ENCODE data around the gene ENAH. TPM values are rescaled to one million over a fixed set of nuclear protein-coding genes. Genes with fewer than 3 reads are reported as not detected.
"Not testable (repeated sequence)": the region's sequence is repeated elsewhere in the genome, so short reads cannot be mapped to it uniquely, and the experiment has no call there.

ENAH gene
- total RNA-seq, 1 experiment from 2014 or later, result 103 TPM

DNA sequence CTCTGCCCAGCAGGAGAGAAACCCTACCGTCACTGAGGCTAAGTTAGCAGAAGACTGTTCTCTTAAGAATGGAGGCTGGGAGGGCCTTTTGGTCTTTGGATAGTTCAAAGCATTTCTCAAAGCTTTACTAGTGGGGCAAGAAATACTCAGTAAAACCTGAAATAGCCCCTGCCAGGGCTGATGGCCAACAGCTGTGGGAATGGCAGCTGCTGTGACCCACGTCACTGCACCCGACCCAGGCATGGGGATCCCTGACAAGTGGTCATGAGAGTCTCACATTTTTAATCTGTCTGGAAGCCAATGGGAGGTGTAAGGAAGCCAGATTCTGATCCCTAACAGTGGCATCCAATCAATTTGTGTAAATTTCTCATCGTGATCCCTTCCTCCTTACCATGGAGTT lies 44.5 kb upstream of the ENAH start:
- H3K27ac Mint-ChIP-seq (ENCODE audit: unreplicated experiment), result no peak overlapping the region
- peaks cover 14% of the 10 kb centered on the region for H3K36me3 Mint-ChIP-seq (ENCODE audit: insufficient read depth, unreplicated experiment)
- DNase-seq, result no peak
- CTCF ChIA-PET, result no interaction called here
- no TSS peak for BruUV-seq (replicated peaks)
- H3K9me3 Mint-ChIP-seq (ENCODE audit: low read depth, unreplicated experiment), result no peaks in the 10 kb centered on the region
- no peak for TF ChIP-seq CTCF (IDR thresholded peaks at IDR 0.05; ENCODE audit: unreplicated experiment)
- peaks cover 35% of the 10 kb centered on the region for H3K4me1 Mint-ChIP-seq (ENCODE audit: low read depth, unreplicated experiment)
- intact Hi-C loops (cut with micrococcal nuclease; ENCODE audit: unreplicated experiment), result no loop called here
- no peaks in the 10 kb centered on the region for H3K27me3 Mint-ChIP-seq (ENCODE audit: unreplicated experiment)
- no peak overlapping the region for H3K4me3 Mint-ChIP-seq (ENCODE audit: low read depth, unreplicated experiment)

GRCh38 chr1:225695578-225696337 lies 42.8 kb upstream of the ENAH start:
- DNase-seq, result no peak
- intact Hi-C loops (cut with micrococcal nuclease; ENCODE audit: unreplicated experiment), result no loop called here
- no peak overlapping the region for H3K4me3 Mint-ChIP-seq (ENCODE audit: low read depth, unreplicated experiment)
- CTCF ChIA-PET, result interaction anchor here (1.4 kb wide), 1 partner anchor 16 kb away, joined by 3 read pairs; no protein-coding TSS in a partner anchor
- peaks cover 38% of the 10 kb centered on the region for H3K4me1 Mint-ChIP-seq (ENCODE audit: low read depth, unreplicated experiment)
- no peaks in the 10 kb centered on the region for H3K27me3 Mint-ChIP-seq (ENCODE audit: unreplicated experiment)
- no TSS peak for BruUV-seq (replicated peaks)
- H3K36me3 Mint-ChIP-seq (ENCODE audit: insufficient read depth, unreplicated experiment), result peaks cover 13% of the 10 kb centered on the region
- no peaks in the 10 kb centered on the region for H3K9me3 Mint-ChIP-seq (ENCODE audit: low read depth, unreplicated experiment)
- no peak for TF ChIP-seq CTCF (IDR thresholded peaks at IDR 0.05; ENCODE audit: unreplicated experiment)
- H3K27ac Mint-ChIP-seq (ENCODE audit: unreplicated experiment), result no peak overlapping the region

DNA sequence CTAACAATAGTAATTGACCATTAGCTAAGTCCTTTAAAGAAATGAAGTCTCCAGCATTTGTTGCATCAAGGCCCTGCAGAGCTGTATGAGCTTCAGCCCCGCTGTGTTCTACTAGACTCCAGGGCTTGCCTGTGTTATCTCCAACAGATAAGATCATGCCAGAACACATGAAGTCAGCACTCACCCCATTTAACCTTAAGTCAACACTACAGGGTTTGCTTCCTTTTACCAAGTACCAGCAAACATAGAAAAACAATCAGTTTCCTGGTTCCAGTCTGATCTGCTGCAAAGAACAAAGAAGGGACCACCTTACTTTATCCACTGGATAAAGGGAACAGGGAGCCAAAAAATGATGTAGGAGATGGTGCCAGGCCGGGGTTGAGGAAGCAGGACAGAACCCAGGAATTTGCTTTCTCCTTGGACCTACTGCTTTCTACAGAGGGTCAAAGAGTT lies 41.3 kb upstream of the ENAH start:
- H3K9me3 Mint-ChIP-seq (ENCODE audit: low read depth, unreplicated experiment), result no peaks in the 10 kb centered on the region
- H3K4me1 Mint-ChIP-seq (ENCODE audit: low read depth, unreplicated experiment), result peaks cover 23% of the 10 kb centered on the region
- intact Hi-C loops (cut with micrococcal nuclease; ENCODE audit: unreplicated experiment), result loop anchor here (5.0 kb wide), 1 partner anchor 37 kb away; no protein-coding TSS in a partner anchor
- peak overlapping the region; percentile 47 for H3K27ac Mint-ChIP-seq (ENCODE audit: unreplicated experiment)
- BruUV-seq (replicated peaks), result no TSS peak
- no peak overlapping the region for H3K4me3 Mint-ChIP-seq (ENCODE audit: low read depth, unreplicated experiment)
- no peak for TF ChIP-seq CTCF (IDR thresholded peaks at IDR 0.05; ENCODE audit: unreplicated experiment)
- DNase-seq, result peak; percentile 16
- CTCF ChIA-PET, result interaction anchor here (0.6 to 0.7 kb wide), 3 partner anchors 21 to 801 kb away, joined by 4 to 6 read pairs (median 5); no protein-coding TSS in a partner anchor
- no peaks in the 10 kb centered on the region for H3K27me3 Mint-ChIP-seq (ENCODE audit: unreplicated experiment)
- peaks cover 5% of the 10 kb centered on the region for H3K36me3 Mint-ChIP-seq (ENCODE audit: insufficient read depth, unreplicated experiment)

- not testable (repeated sequence) for H3K4me3 Mint-ChIP-seq (ENCODE audit: low read depth, unreplicated experiment); H3K27me3 Mint-ChIP-seq (ENCODE audit: unreplicated experiment); H3K27ac Mint-ChIP-seq (ENCODE audit: unreplicated experiment); H3K36me3 Mint-ChIP-seq (ENCODE audit: insufficient read depth, unreplicated experiment); DNase-seq; BruUV-seq (replicated peaks); H3K9me3 Mint-ChIP-seq (ENCODE audit: low read depth, unreplicated experiment)
- CTCF ChIA-PET, result interaction anchor here (0.6 kb wide), 1 partner anchor 780 kb away, joined by 4 read pairs; no protein-coding TSS in a partner anchor
- H3K4me1 Mint-ChIP-seq (ENCODE audit: low read depth, unreplicated experiment), result peaks cover 23% of the 10 kb centered on the region
- intact Hi-C loops (cut with micrococcal nuclease; ENCODE audit: unreplicated experiment), result loop anchor here (5.0 kb wide), 1 partner anchor 36 kb away; no protein-coding TSS in a partner anchor
These were observed 40.8 kb upstream of the ENAH start for GRCh38 chr1:225693697-225694096.

All from Calu3 (cell line).